ENCODE results near the gene MRRF. TPM values are rescaled to one million over a fixed set of nuclear protein-coding genes. Genes with fewer than 3 reads are reported as not detected.

The MRRF gene
- total RNA-seq, 3 donors from 2014 or later (not counting 1 experiment from before 2014, with no cell fraction given): 17.7 to 29.9 (median 21.3) TPM

- H3K27me3 Mint-ChIP-seq (ENCODE audit: low read depth in 2 of 2): no peaks in the 10 kb centered on the region
- peaks cover 47 to 49% of the 10 kb centered on the region in 2 donors for H3K4me1 Mint-ChIP-seq
- H3K9me3 Mint-ChIP-seq: no peaks in the 10 kb centered on the region
- peaks cover 11% of the 10 kb centered on the region for H3K36me3 Mint-ChIP-seq
- Histone ChIP-seq H3K9me3 (ENCODE audit: control insufficient read depth, insufficient read depth, low read length) (no peaks in the 10 kb centered on the region), H3K27me3 (ENCODE audit: control insufficient read depth, insufficient read depth, low read length) (no peaks in the 10 kb centered on the region), H3K4me1 (ENCODE audit: control insufficient read depth, insufficient read depth, low read length) (peaks cover 10% of the 10 kb centered on the region), H3K27ac (ENCODE audit: low read length) (no peak overlapping the region), H3K36me3 (ENCODE audit: control insufficient read depth, insufficient read depth, low read length) (peaks cover 46% of the 10 kb centered on the region), H3K4me3 (ENCODE audit: low read length) (no peak overlapping the region)
- ATAC-seq (no peak), DNase-seq (no peak)
- 93% methylated on average over 2 of the region's 2 CpGs for WGBS (ENCODE audit: insufficient coverage)
- H3K27ac Mint-ChIP-seq: no peak overlapping the region
- no peak for TF ChIP-seq CTCF (IDR thresholded peaks at IDR 0.05)
- no peak overlapping the region for H3K4me3 Mint-ChIP-seq
- intact Hi-C loops (cut with micrococcal nuclease): no loop called here
These were observed 5.7 kb upstream of the MRRF start for GRCh38 chr9:122258886-122259415.

GRCh38 chr9:122261469-122261881 is 3.2 kb upstream of the MRRF start:
- no peaks in the 10 kb centered on the region for H3K27me3 ChIP-seq (ENCODE audit: control insufficient read depth, insufficient read depth, low read length)
- peaks cover 34% of the 10 kb centered on the region for H3K36me3 ChIP-seq (ENCODE audit: control insufficient read depth, insufficient read depth, low read length)
- H3K4me3 ChIP-seq (ENCODE audit: low read length): no peak overlapping the region
- H3K27ac ChIP-seq (ENCODE audit: low read length): no peak overlapping the region
- TF ChIP-seq CTCF (IDR thresholded peaks at IDR 0.05): no peak
- no peaks in the 10 kb centered on the region for H3K9me3 ChIP-seq (ENCODE audit: control insufficient read depth, insufficient read depth, low read length)
- intact Hi-C loops (cut with micrococcal nuclease): loop anchor here (10.0 kb wide), 2 partner anchors 137 to 553 kb away; no protein-coding TSS in a partner anchor
- peaks cover 13% of the 10 kb centered on the region for H3K4me1 ChIP-seq (ENCODE audit: control insufficient read depth, insufficient read depth, low read length)
- no peaks in the 10 kb centered on the region for H3K9me3 Mint-ChIP-seq
- WGBS (ENCODE audit: insufficient coverage): no CpG with 5 or more reads among the region's 1 CpG
- H3K27me3 Mint-ChIP-seq (ENCODE audit: low read depth in 2 of 2): no peaks in the 10 kb centered on the region
- no peak overlapping the region for H3K4me3 Mint-ChIP-seq
- H3K36me3 Mint-ChIP-seq: peaks cover 11% of the 10 kb centered on the region
- no peak for DNase-seq
- peak overlapping the region; percentile 17 to 100 for H3K27ac Mint-ChIP-seq
- ATAC-seq: no peak
- peaks cover 57 to 66% of the 10 kb centered on the region in 2 donors for H3K4me1 Mint-ChIP-seq

GRCh38 chr9:122262073-122262472 is 2.6 kb upstream of the MRRF start:
- no peaks in the 10 kb centered on the region for H3K27me3 Mint-ChIP-seq (ENCODE audit: low read depth in 2 of 2)
- H3K4me1 ChIP-seq (ENCODE audit: control insufficient read depth, insufficient read depth, low read length): peaks cover 13% of the 10 kb centered on the region
- H3K27ac ChIP-seq (ENCODE audit: low read length): no peak overlapping the region
- H3K4me1 Mint-ChIP-seq: peaks cover 57 to 66% of the 10 kb centered on the region in 2 donors
- DNase-seq (no peak), ATAC-seq (no peak)
- peak overlapping the region; percentile 99 to 100 for H3K27ac Mint-ChIP-seq
- no peak overlapping the region for H3K4me3 ChIP-seq (ENCODE audit: low read length)
- intact Hi-C loops (cut with micrococcal nuclease): loop anchor here (10.0 kb wide), 2 partner anchors 137 to 553 kb away; no protein-coding TSS in a partner anchor
- peak overlapping the region; percentile 49 for H3K4me3 Mint-ChIP-seq
- no peak for TF ChIP-seq CTCF (IDR thresholded peaks at IDR 0.05)
- H3K9me3 ChIP-seq (ENCODE audit: control insufficient read depth, insufficient read depth, low read length): no peaks in the 10 kb centered on the region
- no peaks in the 10 kb centered on the region for H3K9me3 Mint-ChIP-seq
- 100% methylated on average over 1 of the region's 1 CpG for WGBS (ENCODE audit: insufficient coverage)
- H3K36me3 Mint-ChIP-seq: peaks cover 11% of the 10 kb centered on the region
- H3K27me3 ChIP-seq (ENCODE audit: control insufficient read depth, insufficient read depth, low read length): no peaks in the 10 kb centered on the region
- peaks cover 30% of the 10 kb centered on the region for H3K36me3 ChIP-seq (ENCODE audit: control insufficient read depth, insufficient read depth, low read length)

All from natural killer cell (primary cell).